Muscle of back (tissue), 11 donors: Measurements from ENCODE around the gene FRMD4A. TPM values are rescaled to one million over a fixed set of nuclear protein-coding genes. Genes with fewer than 3 reads are reported as not detected.
"Not testable (repeated sequence)": the region's sequence is repeated elsewhere in the genome, so short reads cannot be mapped to it uniquely, and the experiment has no call there.

Experiments
- DNase-seq, 3 donors: peaks; one replicate each; pipeline versions ENCODE4 v3.0.0 to v3.0.0-alpha.2; 2013
- polyA plus RNA-seq, 10 donors: library from polyadenylated mRNA; unstranded; fragments of 120-200 nt; gene quantifications; one replicate each; pipeline ENCODE4 v1.2.1, GENCODE V29; 2013; ENCODE audit not compliant: insufficient read length in 10 of 10

FRMD4A gene
- polyA plus RNA-seq, 10 donors = 35.0 to 51.7 (median 38.3) TPM

DNA sequence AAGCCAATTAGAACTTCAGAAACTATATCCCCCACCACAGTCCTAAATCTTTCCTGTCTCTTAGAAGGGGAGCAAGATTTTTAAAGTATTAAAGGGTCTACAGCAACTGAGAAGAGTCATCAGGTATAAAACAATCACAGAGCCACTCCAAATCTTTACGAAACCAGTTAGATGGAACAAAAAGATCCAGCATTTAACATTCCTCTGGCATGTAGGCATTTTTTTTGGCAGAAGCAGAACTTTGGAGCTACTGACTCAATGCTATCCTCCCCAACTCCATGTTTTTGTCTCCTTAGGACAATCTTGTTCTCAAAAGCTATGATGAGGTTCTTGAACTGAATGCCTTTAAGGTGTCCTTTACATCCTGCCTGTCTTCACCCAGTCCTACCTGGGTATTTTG lies 410.7 kb downstream of the FRMD4A start:
- no peak for DNase-seq

DNA sequence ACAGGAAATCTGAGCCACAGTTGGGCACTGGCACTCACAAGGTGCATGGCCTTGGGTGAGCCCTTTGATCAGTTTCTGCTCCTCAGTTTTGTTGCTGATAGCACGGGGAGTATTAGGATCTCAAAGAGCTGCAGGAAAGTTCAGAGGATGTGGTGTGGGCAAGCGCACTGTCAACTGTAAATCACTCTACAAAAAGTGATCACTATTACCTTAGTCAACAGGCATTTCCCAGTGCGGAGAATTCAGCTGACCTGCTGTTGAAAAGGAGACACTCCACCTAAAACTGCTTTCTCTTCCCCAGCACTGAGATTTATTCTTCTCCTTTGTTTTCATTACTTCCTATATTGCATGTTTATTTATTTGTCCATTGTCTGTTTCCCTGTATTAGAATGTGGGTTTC lies 412.9 kb downstream of the FRMD4A start:
- DNase-seq = no peak

- DNase-seq = no peak
Observed at GRCh38 chr10:13916384-13916947, 414.3 kb downstream of the FRMD4A start.

- DNase-seq = no peak
Observed at GRCh38 chr10:13915710-13916109, 415.0 kb downstream of the FRMD4A start.

- DNase-seq = no peak
Observed at GRCh38 chr10:13913897-13914296, 416.8 kb downstream of the FRMD4A start.

DNA sequence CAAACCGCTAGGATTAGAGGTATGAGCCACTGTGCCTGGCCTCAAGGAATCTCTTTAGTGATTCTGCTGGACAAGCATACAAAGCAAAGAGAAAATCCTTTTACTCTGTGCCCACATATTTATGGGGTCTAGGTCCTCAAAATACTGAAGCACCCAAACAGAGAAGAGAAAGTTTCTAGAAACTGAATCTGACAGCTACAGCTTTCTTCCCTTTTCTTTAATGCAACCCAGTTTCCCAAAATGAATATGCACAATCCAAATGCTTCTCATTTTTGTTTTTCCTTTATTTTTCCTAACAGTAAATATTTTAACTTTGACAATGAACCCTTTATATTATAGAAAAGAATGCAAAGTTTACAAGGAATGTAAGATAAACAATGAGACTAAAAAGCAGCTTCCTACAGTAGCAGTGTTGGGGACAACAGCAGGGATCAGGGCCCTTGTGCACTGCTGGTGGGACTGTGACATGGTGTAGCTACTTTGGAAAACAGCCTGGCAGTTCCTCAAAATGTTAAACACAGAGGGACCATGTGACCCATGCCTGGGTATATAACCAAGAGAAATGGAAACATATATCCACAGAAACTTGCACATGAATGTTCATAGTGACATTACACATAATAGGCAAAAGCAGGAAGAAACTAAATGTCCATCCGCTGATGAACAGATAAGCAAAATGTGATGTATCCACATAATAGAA lies 418.8 kb downstream of the FRMD4A start:
- no peak for DNase-seq

DNA sequence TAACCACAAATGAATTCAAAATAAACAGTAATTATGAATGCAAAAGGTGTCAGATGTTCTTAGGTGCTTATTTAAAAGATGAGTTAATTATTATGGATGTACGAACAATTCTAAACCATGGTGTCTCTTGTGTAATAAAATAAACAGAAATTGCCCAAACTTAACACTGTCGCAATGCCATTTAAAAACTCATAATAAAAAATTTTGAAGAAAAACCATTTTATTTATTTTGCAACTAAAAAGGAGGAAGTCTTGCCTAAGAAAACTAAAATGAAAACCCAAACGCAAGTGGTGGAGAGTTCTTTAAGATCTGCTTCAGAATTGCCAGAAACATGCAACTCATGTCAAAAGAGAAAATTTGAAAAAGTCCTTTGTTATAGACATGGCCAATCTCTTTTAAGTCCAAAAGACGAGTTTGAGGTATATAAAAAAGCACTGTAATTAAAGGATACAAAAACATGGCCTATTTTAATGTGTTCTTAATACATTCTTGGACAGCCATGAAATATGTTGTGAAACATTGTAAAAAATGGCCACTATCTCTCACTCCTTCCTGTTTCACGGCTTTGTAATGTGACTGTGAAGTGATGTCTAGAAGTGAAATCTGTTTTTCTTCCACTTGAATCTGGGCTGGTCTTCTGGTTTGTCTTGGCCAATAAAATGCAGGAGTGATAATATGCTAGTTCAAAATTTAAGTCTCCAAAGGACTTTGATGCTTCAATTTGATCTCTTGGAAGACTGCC lies 421.0 kb downstream of the FRMD4A start:
- DNase-seq = no peak

GRCh38 chr10:13908475-13908874 lies 422.2 kb downstream of the FRMD4A start:
- DNase-seq = no peak

DNA sequence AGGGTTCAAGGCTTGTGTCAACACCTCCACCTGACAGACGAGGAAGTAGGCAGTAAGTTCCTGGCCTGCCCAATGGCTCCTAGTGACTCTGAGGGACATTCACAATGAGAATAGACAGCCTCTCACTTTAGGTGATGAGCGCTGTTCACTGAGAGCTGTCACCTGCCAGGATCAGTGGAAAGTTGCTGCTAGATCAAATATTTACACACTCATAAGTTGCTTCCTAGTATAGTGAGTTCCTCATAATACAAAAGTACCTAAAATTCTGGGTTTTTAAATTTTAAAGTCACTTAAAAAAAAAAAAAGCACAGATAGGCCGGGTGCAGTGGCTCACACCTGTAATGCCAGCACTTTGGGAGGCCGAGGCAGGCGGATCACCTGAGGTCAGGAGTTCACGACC lies 423.2 kb downstream of the FRMD4A start:
- DNase-seq = no peak

DNA sequence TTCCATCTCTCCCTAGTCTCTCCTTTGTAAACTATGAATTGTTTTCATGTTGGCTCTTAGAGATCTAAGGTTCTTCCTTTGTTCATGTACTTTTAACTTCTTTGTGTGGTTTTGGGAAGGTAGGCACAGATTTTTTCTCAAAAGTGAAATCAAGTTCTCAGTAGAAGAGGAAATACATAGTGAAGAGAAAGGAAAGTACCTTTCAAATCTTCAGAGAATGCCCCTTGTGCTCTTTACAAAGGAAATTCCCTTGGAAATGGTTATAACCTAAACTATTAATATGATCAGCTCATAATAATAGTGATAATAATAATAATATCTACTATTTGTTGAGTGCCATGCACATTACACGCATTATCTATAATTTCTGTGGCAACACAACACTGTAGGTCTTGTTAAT lies 425.4 kb downstream of the FRMD4A start:
- DNase-seq = no peak

- no peak for DNase-seq
Observed at GRCh38 chr10:13904064-13904463, 426.7 kb downstream of the FRMD4A start.

DNA sequence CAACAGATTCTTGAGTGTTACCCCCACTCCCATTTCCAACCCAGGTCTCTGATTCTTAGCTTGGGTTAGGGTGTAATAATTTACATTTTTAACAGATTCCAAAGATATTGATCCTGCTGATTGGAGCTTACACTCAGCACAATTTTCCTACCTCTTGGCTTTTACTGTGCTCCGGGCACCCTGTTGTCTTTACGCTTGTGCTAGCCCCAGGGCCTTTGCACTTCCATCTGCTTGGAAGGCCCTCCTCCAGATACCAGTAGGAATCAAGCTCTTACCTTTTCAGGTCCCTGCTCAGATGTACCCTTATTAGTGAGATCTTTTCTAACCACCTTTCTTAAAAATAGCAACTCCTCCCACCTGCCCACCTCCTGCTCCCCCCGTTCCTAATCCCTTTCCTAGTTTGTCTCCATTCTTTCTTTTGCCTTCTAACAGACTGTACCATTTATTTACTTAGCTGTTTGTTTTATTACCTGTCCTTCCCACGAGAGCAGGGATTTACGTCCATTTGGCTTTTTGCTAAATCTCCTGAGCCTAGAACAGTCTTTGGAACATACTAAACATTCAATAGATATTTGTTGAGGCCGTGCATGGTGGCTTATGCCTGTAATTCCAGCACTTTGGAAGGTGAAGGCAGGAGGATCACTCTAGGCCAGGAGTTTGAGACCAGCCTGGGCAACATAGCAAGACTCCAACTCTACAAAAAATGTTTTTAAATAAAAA lies 427.7 kb downstream of the FRMD4A start:
- no peak for DNase-seq

DNA sequence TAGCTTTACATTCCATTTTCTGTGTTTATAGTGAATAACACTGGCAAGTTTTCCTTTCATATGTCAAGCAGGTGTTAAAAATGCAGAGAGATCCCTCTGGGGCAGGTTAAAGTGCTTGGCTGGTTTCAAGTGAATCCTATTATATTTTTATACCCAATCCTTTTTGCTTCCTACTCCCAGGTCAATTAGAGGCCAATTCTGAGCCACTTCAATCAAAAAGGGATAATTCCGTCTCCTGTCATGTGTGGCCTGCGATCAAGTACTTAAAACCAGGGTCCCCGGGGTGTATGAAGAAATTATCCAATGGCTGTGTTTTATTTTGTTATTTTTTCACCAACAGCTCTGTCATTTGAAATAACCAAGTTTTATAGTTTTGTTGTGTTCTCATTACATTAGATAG lies 430.8 kb downstream of the FRMD4A start:
- DNase-seq = no peak

DNA sequence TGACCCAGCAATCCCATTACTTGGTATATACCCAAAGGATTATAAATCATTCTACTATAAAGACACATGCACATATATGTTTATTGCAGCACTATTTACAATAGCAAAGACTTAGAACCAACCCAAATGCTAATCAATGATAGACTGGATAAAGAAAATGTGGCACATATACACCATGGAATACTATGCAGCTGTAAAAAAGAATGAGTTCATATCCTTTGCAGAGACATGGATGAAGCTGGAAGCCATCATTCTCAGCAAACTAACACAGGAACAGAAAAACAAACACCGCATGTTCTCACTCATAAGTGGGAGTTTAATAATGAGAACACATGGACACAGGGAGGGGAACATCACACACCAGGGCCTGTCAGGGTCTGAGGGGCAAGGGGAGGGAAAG lies 434.6 kb downstream of the FRMD4A start:
- DNase-seq = not testable (repeated sequence)

DNA sequence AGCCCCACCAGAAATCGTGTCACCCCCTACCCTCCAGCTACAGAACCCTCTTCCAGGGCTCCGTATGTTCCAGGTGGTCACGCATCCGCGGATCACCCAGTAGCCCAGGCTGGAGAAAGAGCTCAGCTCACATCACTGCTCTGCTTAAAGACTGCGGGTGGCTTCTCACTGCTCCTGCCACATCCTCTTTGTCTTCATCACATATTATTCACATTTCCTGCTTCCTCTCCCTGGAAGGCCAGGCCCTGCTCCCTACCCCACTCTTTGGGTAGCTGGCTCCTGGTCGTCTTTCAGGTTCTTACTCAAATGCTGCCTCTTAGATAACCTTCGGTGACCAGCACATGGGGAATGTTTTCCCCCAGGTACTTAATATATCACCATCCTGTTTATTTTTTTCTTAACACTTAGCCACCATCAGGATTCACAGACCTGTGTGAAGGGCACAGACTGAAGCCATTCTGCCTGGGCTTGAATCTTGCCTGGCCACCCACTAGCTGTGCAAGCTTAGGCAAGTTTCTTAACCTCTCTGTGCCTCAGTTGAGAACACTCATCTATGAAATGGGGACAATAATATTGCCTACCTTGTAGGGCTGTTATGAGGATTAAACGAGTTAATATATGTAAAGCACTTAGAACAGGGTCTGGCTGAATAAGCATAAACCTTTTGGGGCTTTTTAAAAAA lies 436.2 kb downstream of the FRMD4A start:
- DNase-seq = no peak

DNA sequence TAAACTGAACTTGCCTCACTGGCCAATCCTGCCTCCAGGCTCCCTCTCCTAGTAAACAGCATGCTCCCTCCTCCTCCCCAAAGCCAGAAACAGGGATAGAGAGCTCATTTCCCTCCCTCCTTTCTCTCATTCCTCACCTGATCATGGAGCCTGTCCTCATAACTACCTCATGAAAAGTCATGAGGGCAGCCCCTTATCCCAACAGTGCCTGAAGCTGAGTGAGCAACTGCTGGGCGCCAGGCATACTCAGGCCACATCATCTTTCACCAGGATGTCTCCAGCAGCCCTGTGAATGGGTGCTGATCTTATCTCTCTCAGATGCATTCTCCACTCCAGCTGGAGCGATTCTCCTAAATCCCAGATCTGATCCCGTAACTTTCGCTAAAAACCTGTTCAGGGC lies 436.8 kb downstream of the FRMD4A start:
- DNase-seq = no peak

GRCh38 chr10:13892871-13893270 lies 437.9 kb downstream of the FRMD4A start:
- DNase-seq = no peak

GRCh38 chr10:13892001-13892491 lies 438.7 kb downstream of the FRMD4A start:
- DNase-seq = peak in 1 of 3 donors; percentile 67

GRCh38 chr10:13891128-13892000 lies 439.4 kb downstream of the FRMD4A start:
- DNase-seq = peak in 2 of 3 donors; percentile 43 to 71
